ENCODE measurements around the gene ASAH2B.
"Not testable (repeated sequence)": the region's sequence is repeated elsewhere in the genome, so short reads cannot be mapped to it uniquely, and the experiment has no call there.

The ASAH2B gene

DNA sequence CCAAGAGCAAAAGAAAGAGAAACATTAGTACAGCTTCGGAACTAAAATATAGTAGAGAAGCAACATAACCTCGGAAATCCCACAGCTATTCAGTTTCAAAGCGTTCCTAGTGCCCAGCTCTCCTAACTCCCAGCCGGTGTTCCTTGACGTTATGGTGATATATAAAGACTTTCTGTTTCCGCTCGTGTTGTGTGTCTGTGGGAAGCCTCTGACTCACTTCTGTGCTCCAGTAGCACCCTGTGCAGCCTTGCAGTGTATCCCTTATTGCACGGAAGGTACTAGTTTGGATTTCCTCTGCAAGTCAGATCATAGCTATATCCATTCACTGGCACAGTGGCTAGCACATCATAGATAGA, 535 bp downstream of the ASAH2B start:
- Histone ChIP-seq H3K4me1 (ENCODE audit: insufficient read depth, insufficient read length) (no peaks in the 10 kb centered on the region), H3K36me3 (ENCODE audit: insufficient read depth, insufficient read length, low read length) (no peaks in the 10 kb centered on the region), H3K9ac (ENCODE audit: insufficient read length, low read depth) (peak overlapping the region; percentile 87), H3K4me3 (ENCODE audit: insufficient read length, low read depth) (peak overlapping the region; percentile 81), H3K27me3 (ENCODE audit: insufficient read depth, insufficient read length) (no peaks in the 10 kb centered on the region), H3K9me3 (ENCODE audit: insufficient read depth, low read length) (no peaks in the 10 kb centered on the region)
- TF ChIP-seq YY1 (IDR thresholded peaks at IDR 0.05; ENCODE audit: insufficient read depth, insufficient read length) = no peak
- TF ChIP-seq SUZ12 (IDR thresholded peaks at IDR 0.05; ENCODE audit: extremely low read depth, insufficient read depth, insufficient read length) = no peak
- no peak for TF ChIP-seq ZNF274 (IDR thresholded peaks at IDR 0.05; ENCODE audit: low read depth, low read length)
- DNase-seq (ENCODE audit: low read depth, low spot score) = no peak

DNA sequence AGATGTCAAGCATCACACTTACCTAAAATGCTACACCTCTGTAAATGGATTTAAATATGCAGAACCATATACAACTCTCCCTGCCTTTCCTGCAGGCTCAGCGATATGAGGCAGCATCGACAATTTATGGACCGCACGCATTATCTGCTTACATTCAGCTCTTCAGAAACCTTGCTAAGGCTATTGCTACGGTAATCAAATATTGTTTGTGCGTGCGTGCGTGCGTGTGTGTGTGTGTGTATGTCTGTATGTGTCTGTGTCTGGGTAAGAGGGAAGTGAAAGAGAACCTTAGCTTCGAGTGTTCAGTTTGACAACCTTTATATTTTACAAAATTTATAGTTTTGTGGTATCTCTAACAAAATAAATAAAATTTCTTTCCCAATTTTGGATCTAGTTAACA, 3.1 kb downstream of the ASAH2B start:
- H3K9ac ChIP-seq (ENCODE audit: insufficient read length, low read depth); H3K9me3 ChIP-seq (ENCODE audit: insufficient read depth, low read length); H3K4me3 ChIP-seq (ENCODE audit: insufficient read length, low read depth); H3K36me3 ChIP-seq (ENCODE audit: insufficient read depth, insufficient read length, low read length); H3K4me1 ChIP-seq (ENCODE audit: insufficient read depth, insufficient read length); H3K27me3 ChIP-seq (ENCODE audit: insufficient read depth, insufficient read length); DNase-seq (ENCODE audit: low read depth, low spot score): not testable (repeated sequence)

DNA sequence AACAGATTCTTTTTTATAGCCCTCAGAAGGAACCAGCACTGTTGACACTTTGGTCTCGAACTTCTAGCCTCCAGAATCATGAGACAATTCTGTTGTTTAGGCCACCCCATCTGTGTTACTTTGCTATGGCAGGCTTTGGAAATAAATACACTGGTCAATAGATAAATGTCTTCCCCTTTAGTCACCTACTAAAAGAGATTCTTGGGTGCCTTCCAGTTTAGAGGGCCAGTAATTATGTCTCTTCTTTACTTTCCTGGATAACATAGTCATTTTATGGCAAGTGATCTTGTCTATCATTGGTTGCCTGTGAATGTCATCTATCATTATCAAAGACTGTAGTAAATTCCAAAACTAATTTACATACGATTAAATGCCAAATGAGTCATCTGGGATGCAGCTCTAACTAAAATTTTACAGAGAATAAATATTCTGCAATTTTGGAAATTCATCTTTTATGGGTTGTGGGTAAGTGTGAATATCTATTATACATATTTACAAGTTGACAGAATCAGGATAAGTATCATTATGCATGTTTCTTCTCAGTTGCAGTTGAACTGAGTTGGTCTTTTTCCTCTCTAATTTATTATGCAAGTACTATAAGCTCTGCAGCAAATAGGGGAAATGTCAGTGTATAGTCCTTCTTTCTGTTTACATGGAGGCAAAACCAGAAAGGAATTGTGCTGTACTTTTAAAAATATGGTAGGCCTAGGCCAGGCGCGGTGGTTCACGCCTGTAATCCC, 27.2 kb downstream of the ASAH2B start:
- H3K9ac ChIP-seq (ENCODE audit: insufficient read length, low read depth); H3K4me3 ChIP-seq (ENCODE audit: insufficient read length, low read depth); H3K9me3 ChIP-seq (ENCODE audit: insufficient read depth, low read length); H3K36me3 ChIP-seq (ENCODE audit: insufficient read depth, insufficient read length, low read length); H3K27me3 ChIP-seq (ENCODE audit: insufficient read depth, insufficient read length); DNase-seq (ENCODE audit: low read depth, low spot score); H3K4me1 ChIP-seq (ENCODE audit: insufficient read depth, insufficient read length): not testable (repeated sequence)

DNA sequence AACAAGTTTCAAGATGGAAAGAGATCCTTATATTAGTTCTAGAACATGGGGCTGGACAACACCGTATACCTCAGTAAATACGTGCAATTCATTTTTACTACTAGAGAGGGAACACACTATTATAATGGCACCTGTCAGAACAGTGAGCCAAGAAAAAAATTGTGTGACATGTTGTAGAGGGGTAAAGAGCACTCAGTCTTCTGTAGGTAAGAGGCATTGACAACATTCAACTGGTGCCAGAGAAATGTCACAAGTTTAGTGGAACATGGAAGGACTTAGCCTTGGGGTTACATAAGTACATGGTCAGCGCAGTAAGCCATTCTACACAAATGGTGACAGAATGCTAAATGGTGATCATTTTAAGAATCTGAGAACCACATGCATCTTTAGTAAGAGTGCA, 32.3 kb downstream of the ASAH2B start:
- not testable (repeated sequence) for H3K27me3 ChIP-seq (ENCODE audit: insufficient read depth, insufficient read length); H3K9ac ChIP-seq (ENCODE audit: insufficient read length, low read depth); DNase-seq (ENCODE audit: low read depth, low spot score); H3K4me3 ChIP-seq (ENCODE audit: insufficient read length, low read depth); H3K36me3 ChIP-seq (ENCODE audit: insufficient read depth, insufficient read length, low read length); H3K9me3 ChIP-seq (ENCODE audit: insufficient read depth, low read length); H3K4me1 ChIP-seq (ENCODE audit: insufficient read depth, insufficient read length)

DNA sequence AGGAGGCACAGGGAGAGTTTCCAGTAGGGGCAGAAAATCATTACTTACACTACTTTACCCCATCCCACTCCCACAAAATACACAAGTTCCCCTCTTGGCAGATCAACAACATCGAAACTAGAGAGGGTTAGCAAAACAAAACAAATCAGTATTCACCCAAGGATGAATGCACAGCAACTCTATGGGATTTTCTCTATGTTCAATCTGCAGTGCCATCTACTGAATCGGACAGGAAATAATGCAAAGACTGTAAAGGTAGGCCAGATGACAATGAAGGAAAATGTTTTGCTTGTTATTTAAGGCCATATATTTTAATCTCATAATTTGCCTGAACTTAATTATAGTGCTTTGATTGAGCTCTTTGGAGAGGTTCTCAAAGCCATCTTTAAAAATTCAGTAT, 35.1 kb downstream of the ASAH2B start:
- not testable (repeated sequence) for DNase-seq (ENCODE audit: low read depth, low spot score); H3K27me3 ChIP-seq (ENCODE audit: insufficient read depth, insufficient read length); H3K9me3 ChIP-seq (ENCODE audit: insufficient read depth, low read length)

DNA sequence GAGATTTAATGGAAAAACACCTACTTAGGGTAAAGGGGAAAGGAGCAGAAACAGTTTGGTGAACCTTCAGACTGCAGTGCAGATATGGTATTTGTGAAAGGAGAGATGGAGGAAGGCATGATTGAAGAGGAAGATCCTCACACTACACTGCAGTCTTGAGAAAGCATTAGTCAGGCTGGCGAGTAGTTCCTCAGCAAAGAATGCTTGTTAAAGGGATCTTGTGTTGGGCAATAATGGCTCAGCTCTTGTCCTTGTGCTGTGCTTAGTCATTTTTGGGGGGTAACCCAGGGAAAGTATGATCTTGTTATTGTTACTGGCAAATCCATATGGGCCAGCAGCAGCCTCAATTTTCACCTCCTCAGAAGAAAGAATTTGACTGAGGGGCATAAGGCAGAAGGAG, 40.3 kb downstream of the ASAH2B start:
- H3K4me1 ChIP-seq (ENCODE audit: insufficient read depth, insufficient read length); H3K27me3 ChIP-seq (ENCODE audit: insufficient read depth, insufficient read length); DNase-seq (ENCODE audit: low read depth, low spot score); H3K9me3 ChIP-seq (ENCODE audit: insufficient read depth, low read length); H3K36me3 ChIP-seq (ENCODE audit: insufficient read depth, insufficient read length, low read length); H3K9ac ChIP-seq (ENCODE audit: insufficient read length, low read depth); H3K4me3 ChIP-seq (ENCODE audit: insufficient read length, low read depth): not testable (repeated sequence)

More for the DNA sequence above, 35.1 kb downstream of the ASAH2B start:
- not testable (repeated sequence) for H3K4me1 ChIP-seq (ENCODE audit: insufficient read depth, insufficient read length); H3K4me3 ChIP-seq (ENCODE audit: insufficient read length, low read depth); H3K9ac ChIP-seq (ENCODE audit: insufficient read length, low read depth); H3K36me3 ChIP-seq (ENCODE audit: insufficient read depth, insufficient read length, low read length)

DNA sequence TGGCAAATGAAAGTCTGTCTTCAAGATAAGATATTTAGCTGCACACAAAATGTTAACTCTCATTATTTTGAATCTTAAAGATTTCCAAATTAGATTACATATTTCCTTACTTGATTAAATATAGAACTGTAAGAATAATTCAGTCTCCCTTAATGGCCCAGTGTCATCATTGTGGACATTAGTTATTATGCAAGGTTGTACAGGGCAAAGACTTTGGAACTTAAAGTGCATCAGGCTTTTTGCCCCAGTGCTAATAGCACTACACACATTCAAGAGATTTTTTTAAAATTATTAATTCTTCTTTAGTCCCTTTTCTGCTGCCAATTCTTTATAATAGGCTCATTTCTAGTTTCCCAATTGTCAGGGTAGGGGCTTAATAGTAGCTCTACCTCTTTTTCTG, 42.3 kb downstream of the ASAH2B start:
- not testable (repeated sequence) for H3K36me3 ChIP-seq (ENCODE audit: insufficient read depth, insufficient read length, low read length); DNase-seq (ENCODE audit: low read depth, low spot score); H3K9ac ChIP-seq (ENCODE audit: insufficient read length, low read depth); H3K9me3 ChIP-seq (ENCODE audit: insufficient read depth, low read length); H3K4me1 ChIP-seq (ENCODE audit: insufficient read depth, insufficient read length); H3K27me3 ChIP-seq (ENCODE audit: insufficient read depth, insufficient read length); H3K4me3 ChIP-seq (ENCODE audit: insufficient read length, low read depth)

DNA sequence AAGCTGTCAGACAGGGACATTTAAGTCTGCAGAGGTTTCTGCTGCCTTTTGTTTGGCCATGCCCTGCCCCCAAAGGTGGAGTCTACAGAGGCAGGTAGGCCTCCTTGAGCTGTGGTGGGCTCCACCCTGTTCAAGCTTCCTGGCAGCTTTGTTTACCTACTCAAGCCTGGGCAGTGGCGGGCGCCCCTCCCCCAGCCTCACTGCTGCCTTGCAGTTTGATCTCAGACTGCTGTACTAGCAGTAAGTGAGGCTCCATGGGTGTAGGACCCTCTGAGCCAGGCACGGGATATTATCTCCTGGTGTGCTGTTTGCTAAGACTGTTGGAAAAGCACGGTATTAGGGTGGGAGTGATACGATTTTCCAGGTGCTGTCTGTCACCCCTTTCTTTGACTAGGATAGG, 48.2 kb downstream of the ASAH2B start:
- not testable (repeated sequence) for H3K4me1 ChIP-seq (ENCODE audit: insufficient read depth, insufficient read length); H3K27me3 ChIP-seq (ENCODE audit: insufficient read depth, insufficient read length); H3K9me3 ChIP-seq (ENCODE audit: insufficient read depth, low read length); H3K9ac ChIP-seq (ENCODE audit: insufficient read length, low read depth); DNase-seq (ENCODE audit: low read depth, low spot score); H3K4me3 ChIP-seq (ENCODE audit: insufficient read length, low read depth); H3K36me3 ChIP-seq (ENCODE audit: insufficient read depth, insufficient read length, low read length)
